ENCODE results near the gene APOBEC3A. TPM values are rescaled to one million over a fixed set of nuclear protein-coding genes. Genes with fewer than 3 reads are reported as not detected.

APOBEC3A gene
- total and polyA plus RNA-seq, 2 of the 8 experiments (the other 6 are each of a cell fraction or from before 2014, with no cell fraction given): not detected

GRCh38 chr22:38911434-38911833 is 46.0 kb upstream of the APOBEC3A start:
- no peaks in the 10 kb centered on the region for H3K4me1 ChIP-seq (replicated peaks in 1 of 4; ENCODE audit: control insufficient read depth in 3 of 4, insufficient read depth in 4 of 4, low read length in 3 of 4)
- H2BK120ac ChIP-seq (replicated peaks; ENCODE audit: low read depth, low read length): no peak overlapping the region
- no peak overlapping the region for H2BK12ac ChIP-seq (ENCODE audit: low read depth, low read length)
- 73% methylated on average over 1 of the region's 1 CpG; no CpG with 5 or more reads in 1 of the 2 experiments for WGBS, 2 experiments (ENCODE audit: extremely low coverage in 1 of 2, insufficient coverage in 1 of 2, insufficient read length in 1 of 2, insufficient replicate concordance in 2 of 2, low coverage in 1 of 2, low lambda C conversion rate in 2 of 2, missing lambda C conversion rate in 1 of 2)
- no peaks in the 10 kb centered on the region; the same call in 1 of the 2 replicates for H3K23me2 ChIP-seq (ENCODE audit: low read depth, low read length)
- H3K79me2 ChIP-seq (ENCODE audit: control insufficient read depth in 1 of 2, insufficient read depth in 2 of 2, low read length in 2 of 2): no peaks in the 10 kb centered on the region
- no peak overlapping the region for H3K4me3 ChIP-seq (ENCODE audit: extremely low read depth in 1 of 4, insufficient read depth in 2 of 4, low read depth in 3 of 4, low read length in 4 of 4)
- H3K4ac ChIP-seq (replicated peaks; ENCODE audit: insufficient read length, low read depth, low read length): no peak overlapping the region
- H3K18ac ChIP-seq (ENCODE audit: extremely low read depth, low read length): no peak overlapping the region
- H2BK20ac ChIP-seq (ENCODE audit: low read length): no peak overlapping the region
- ChIA-PET CTCF (ENCODE audit: partially characterized antibody) (no interaction called here), POLR2A (ENCODE audit: partially characterized antibody) (interaction anchor here (0.7 to 1.4 kb wide), 2 partner anchors 28 to 408 kb away, joined by 3 to 4 read pairs; partner anchors contain the start of gene RPL3)
- H3K9ac ChIP-seq (replicated peaks in 1 of 4; ENCODE audit: extremely low read depth in 1 of 4, low read depth in 3 of 4, low read length in 3 of 4): no peak overlapping the region
- no peaks in the 10 kb centered on the region for H3K27me3 ChIP-seq (replicated peaks in 1 of 4; ENCODE audit: control insufficient read depth in 3 of 4, extremely low read depth in 1 of 4, insufficient read depth in 3 of 4, low read length in 3 of 4)
- no peaks in the 10 kb centered on the region for H3K36me3 ChIP-seq (ENCODE audit: control insufficient read depth in 2 of 4, insufficient read depth in 4 of 4, low read length in 3 of 4)
- no peak overlapping the region for H2BK5ac ChIP-seq (ENCODE audit: low read depth, low read length)
- no peak overlapping the region for H3K14ac ChIP-seq (ENCODE audit: insufficient read length)
- no peaks in the 10 kb centered on the region for H3K79me1 ChIP-seq (ENCODE audit: low read depth, low read length)
- H3K9me3 ChIP-seq (ENCODE audit: insufficient read depth in 2 of 2, low read depth in 1 of 2, low read length in 1 of 2): no peaks in the 10 kb centered on the region; a peak in 3 of 4 replicates
- no peak overlapping the region for H4K5ac ChIP-seq (ENCODE audit: insufficient read length, low read depth, low read length)
- H2BK15ac ChIP-seq (ENCODE audit: low read length): no peak overlapping the region
- FAIRE-seq: no peak
- no peak overlapping the region for H4K91ac ChIP-seq (replicated peaks; ENCODE audit: insufficient read length, low read length)
- H3K56ac ChIP-seq (replicated peaks; ENCODE audit: insufficient read length, low read depth, low read length): no peak overlapping the region
- no peak overlapping the region for H3K23ac ChIP-seq (ENCODE audit: insufficient read length)
- no peak for TF ChIP-seq SUZ12 (IDR thresholded peaks at IDR 0.05; ENCODE audit: low read length)
- TF ChIP-seq MAX (IDR thresholded peaks at IDR 0.05): no peak
- no peak for TF ChIP-seq TEAD4 (IDR thresholded peaks at IDR 0.05; ENCODE audit: low read depth, low read length)
- no peak for TF ChIP-seq NRF1 (IDR thresholded peaks at IDR 0.05; ENCODE audit: low read depth, low read length)
- H2AFZ ChIP-seq (ENCODE audit: low read length): no peak overlapping the region
- no peaks in the 10 kb centered on the region for H4K20me1 ChIP-seq (replicated peaks in 1 of 2; ENCODE audit: control insufficient read depth in 1 of 2, insufficient read depth in 2 of 2, low read length in 2 of 2)
- no peak for DNase-seq (ENCODE audit: low read depth in 1 of 2, low spot score in 2 of 2)
- H2AK5ac ChIP-seq (ENCODE audit: low read depth, low read length): no peak overlapping the region
- H3K4me2 ChIP-seq (ENCODE audit: insufficient read depth in 1 of 2, low read depth in 2 of 2, low read length in 2 of 2): no peak overlapping the region
- H4K8ac ChIP-seq (ENCODE audit: extremely low read depth, insufficient read depth, low read length): no peak overlapping the region
- no peak overlapping the region for H3K27ac ChIP-seq (ENCODE audit: low read depth, low read length)
